T-cell (primary cell): ENCODE data around the gene PSMB11. TPM values are rescaled to one million over a fixed set of nuclear protein-coding genes. Genes with fewer than 3 reads are reported as not detected.

Source experiments
- ATAC-seq, 4 experiments: fragments of 200-7000 bp in 3 of 4; fragments of 150-1000 bp in 1 of 4; cut with Tn5 transposase; replicated peaks in 1 of 4; 1 replicate in 3 of 4; 2 replicates in 1 of 4; pipeline ENCODE4 v1.10.0; 2021; ENCODE audit warnings: moderate library complexity in 3 of 4, mild to moderate bottlenecking in 2 of 4, moderate number of reproducible peaks in 1 of 4
- CTCF ChIA-PET, 2 donors: fragments of 300-600 bp; sonication (Branson Sonifier 250); formaldehyde crosslinking; loops; one replicate each; lab custom pipeline; 2022; ENCODE audit warnings: antibody characterized with exemption in 2 of 2; lab: Charles Lee
- POLR2A ChIA-PET, 2 donors: fragments of 300-600 bp; sonication (Branson Sonifier 250); formaldehyde crosslinking; loops; one replicate each; lab custom pipeline; 2022; ENCODE audit warnings: antibody characterized with exemption in 2 of 2; lab: Charles Lee
- DNase-seq, 35 experiments: peaks; one replicate each; pipeline versions ENCODE4 v3.0.0 to v3.0.0-alpha.2; 2013 to 2023
- H3K27ac ChIP-seq: one replicate; pipeline ENCODE4 v1.5.1; 2013; ENCODE audit warnings: low read length
- H3K27me3 ChIP-seq, 2 experiments: replicated peaks in 1 of 2; 1 replicate in 1 of 2; 2 replicates in 1 of 2; pipeline versions ENCODE4 v1.6.1 to v1.7.0; 2013; ENCODE audit warnings: low read length in 1 of 2, mixed read lengths in 1 of 2; ENCODE audit not compliant: control insufficient read depth in 2 of 2, insufficient read depth in 2 of 2; ENCODE audit errors: extremely low read depth in 1 of 2
- H3K36me3 ChIP-seq, 2 donors: 1 replicate in 1 of 2; 2 replicates in 1 of 2; pipeline versions ENCODE4 v1.6.1 to v1.7.0; 2013; ENCODE audit warnings: low read length in 1 of 2; ENCODE audit not compliant: control insufficient read depth in 2 of 2, insufficient read depth in 1 of 2; ENCODE audit errors: extremely low read depth in 1 of 2
- H3K4me1 ChIP-seq, 2 experiments: 1 replicate in 1 of 2; 2 replicates in 1 of 2; pipeline versions ENCODE4 v1.6.1 to v1.7.0; 2013; ENCODE audit warnings: low read length in 2 of 2, mixed read lengths in 1 of 2; ENCODE audit not compliant: insufficient read depth in 2 of 2, control insufficient read depth in 1 of 2; ENCODE audit errors: extremely low read depth in 1 of 2
- H3K4me3 ChIP-seq, 2 donors: 1 replicate in 1 of 2; 2 replicates in 1 of 2; pipeline versions ENCODE4 v1.5.1 to v1.7.0; 2013; ENCODE audit warnings: mild to moderate bottlenecking in 2 of 2, low read length in 1 of 2, moderate library complexity in 1 of 2; ENCODE audit not compliant: control insufficient read depth in 1 of 2; ENCODE audit errors: extremely low read depth in 1 of 2
- H3K9me3 ChIP-seq: 2 replicates; pipeline ENCODE4 v1.7.0; 2013
- H3K27ac Mint-ChIP-seq, 2 donors: one replicate each; pipeline ENCODE4 v1.8.0; 2020 to 2021; ENCODE audit warnings: mild to moderate bottlenecking in 2 of 2, mixed read lengths in 2 of 2
- H3K27me3 Mint-ChIP-seq, 2 donors: one replicate each; pipeline ENCODE4 v1.8.0; 2021 to 2022; ENCODE audit warnings: mixed read lengths in 2 of 2
- H3K36me3 Mint-ChIP-seq: one replicate; pipeline ENCODE4 v1.8.0; 2021; ENCODE audit warnings: mixed read lengths
- H3K4me1 Mint-ChIP-seq, 3 donors: one replicate each; pipeline ENCODE4 v1.8.0; 2020 to 2022; ENCODE audit warnings: mixed read lengths in 3 of 3, mild to moderate bottlenecking in 1 of 3
- H3K4me3 Mint-ChIP-seq, 3 donors: one replicate each; pipeline ENCODE4 v1.8.0; 2020 to 2022; ENCODE audit warnings: mild to moderate bottlenecking in 3 of 3, mixed read lengths in 3 of 3, moderate library complexity in 3 of 3
- H3K9me3 Mint-ChIP-seq, 3 donors: one replicate each; pipeline ENCODE4 v1.8.0; 2020 to 2022; ENCODE audit warnings: mixed read lengths in 3 of 3
- WGBS: methylation state at CpG from one replicate; pipeline ENCODE4 v1.1.5; 2013; ENCODE audit warnings: missing lambda C conversion rate; ENCODE audit not compliant: insufficient coverage; 5-methylcytosine and 5-hydroxymethylcytosine counted together
- total RNA-seq, 35 experiments: library from RNA in 6 of 35; stranded (reverse) in 6 of 35; fragments of 120-200 nt in 1 of 35; gene quantifications; one replicate each; pipeline versions ENCODE4 v1.2.1 to v1.2.4 and lab custom pipeline; 2013 to 2026

The PSMB11 gene
- total RNA-seq (under 1 TPM in 4 of 5 donors, not detected in 1; 0.26 to 0.95 (median 0.54) TPM), total RNA-seq (lab: John Stamatoyannopoulos, UW) (0 to 0.71 (median 0.06) reads per million in 29 experiments)
- total RNA-seq (2013), result not detected

GRCh38 chr14:23042162-23042965, at the start of gene PSMB11:
TSS of gene PSMB11 (plus strand) at chr14:23042212. CDS start at chr14:23042226, 14 bp downstream.
- Histone ChIP-seq H3K27ac (no peak within 1 kb of the TSS), H3K4me1 (no peaks in the 10 kb centered on the region), H3K36me3 (no peaks in the 10 kb centered on the region), H3K9me3 (no peaks in the 10 kb centered on the region), H3K27me3 (peaks cover 0 to 10% of the 10 kb centered on the region in 2 experiments), H3K4me3 (no peak within 1 kb of the TSS)
- POLR2A ChIA-PET, result no interaction called here
- no peak within 1 kb of the TSS for H3K4me3 Mint-ChIP-seq
- WGBS, result 94% methylated on average over 33 of the region's 36 CpGs
- no peaks in the 10 kb centered on the region for H3K4me1 Mint-ChIP-seq
- ATAC-seq, result no peak
- H3K9me3 Mint-ChIP-seq, result no peaks in the 10 kb centered on the region
- DNase-seq, result no peak
- H3K27me3 Mint-ChIP-seq, result no peaks in the 10 kb centered on the region
- CTCF ChIA-PET, result no interaction called here
- H3K36me3 Mint-ChIP-seq, result no peaks in the 10 kb centered on the region
- H3K27ac Mint-ChIP-seq, result no peak within 1 kb of the TSS

DNA sequence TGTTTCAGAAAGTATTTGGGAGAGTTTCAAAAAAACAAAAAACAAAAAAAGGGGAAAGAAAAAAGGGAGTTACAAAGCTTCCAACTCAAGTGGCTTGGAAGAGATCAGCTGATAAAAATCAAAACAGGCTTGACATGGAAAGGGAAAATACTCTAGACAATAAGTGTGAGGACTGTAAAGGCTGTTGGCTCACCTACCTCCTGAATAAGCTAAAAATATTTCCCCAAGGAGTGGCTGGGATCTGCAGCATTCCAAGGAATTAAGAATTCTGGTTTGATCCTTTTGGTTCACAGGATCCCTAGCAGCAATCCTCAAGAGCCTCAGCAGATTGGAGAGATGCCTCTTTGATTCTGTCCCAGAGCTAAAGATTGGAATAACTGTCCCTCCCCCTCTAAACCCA, 48.5 kb upstream of the PSMB11 start:
- no peaks in the 10 kb centered on the region for H3K27me3 Mint-ChIP-seq
- H3K4me3 Mint-ChIP-seq, result no peak overlapping the region
- Histone ChIP-seq H3K27ac (no peak overlapping the region), H3K4me1 (peaks cover 0 to 4% of the 10 kb centered on the region in 2 experiments), H3K27me3 (no peaks in the 10 kb centered on the region), H3K36me3 (peaks cover 0 to 3% of the 10 kb centered on the region in 2 donors), H3K4me3 (no peak overlapping the region), H3K9me3 (no peaks in the 10 kb centered on the region)
- H3K9me3 Mint-ChIP-seq, result no peaks in the 10 kb centered on the region
- DNase-seq (no peak), ATAC-seq (no peak)
- no peaks in the 10 kb centered on the region for H3K4me1 Mint-ChIP-seq
- ChIA-PET CTCF (interaction anchor here (0.6 to 3.5 kb wide), 10 partner anchors 13 to 77 kb away, joined by 3 to 11 read pairs (median 4); partner anchors contain the start of gene CDH24 (in 1 of the 2)), POLR2A (interaction anchor here in 1 of 2 donors (1.1 kb wide), 1 partner anchor 14 kb away, joined by 4 read pairs; no protein-coding TSS in a partner anchor)
- H3K36me3 Mint-ChIP-seq, result peaks cover 19% of the 10 kb centered on the region
- H3K27ac Mint-ChIP-seq, result no peak overlapping the region

DNA sequence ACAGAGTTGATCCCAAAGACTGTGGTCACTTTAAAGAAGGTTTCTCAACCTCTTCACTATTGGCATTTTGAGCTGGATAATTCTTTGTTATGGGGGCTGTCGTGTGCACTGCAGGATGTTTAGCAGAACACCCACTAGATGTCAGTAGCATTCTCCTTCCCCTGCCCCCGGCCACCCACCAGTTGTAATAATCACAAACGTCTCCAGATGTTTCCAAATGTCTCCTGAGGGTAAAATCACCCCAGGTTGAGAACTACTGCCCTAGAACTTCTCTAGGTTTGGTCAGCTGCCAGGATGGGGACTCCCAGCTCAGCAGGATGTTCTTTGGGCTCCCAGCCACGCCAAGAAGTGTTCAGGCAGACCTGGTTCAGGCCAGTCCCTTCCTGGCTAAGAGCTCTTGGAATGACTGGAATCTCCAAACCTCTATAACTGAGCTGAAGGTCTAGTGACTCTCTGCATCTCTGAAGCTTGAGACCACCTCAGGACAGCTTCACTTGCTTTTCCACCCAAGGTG, 47.2 kb upstream of the PSMB11 start:
- Mint-ChIP-seq H3K4me1 (no peaks in the 10 kb centered on the region), H3K9me3 (no peaks in the 10 kb centered on the region), H3K36me3 (peaks cover 17% of the 10 kb centered on the region), H3K27ac (no peak overlapping the region), H3K4me3 (no peak overlapping the region), H3K27me3 (no peaks in the 10 kb centered on the region)
- peaks cover 0 to 4% of the 10 kb centered on the region in 2 experiments for H3K4me1 ChIP-seq
- peak; percentile 69 to 85 (median 75) for ATAC-seq
- WGBS, result 27% methylated on average over 3 of the region's 4 CpGs
- peaks cover 4% of the 10 kb centered on the region in 2 donors for H3K36me3 ChIP-seq
- ChIA-PET POLR2A (interaction anchor here (0.6 to 0.7 kb wide), 5 partner anchors 68 to 1193 kb away, joined by 5 to 8 read pairs (median 6); no protein-coding TSS in a partner anchor), CTCF (interaction anchor here (0.5 to 3.5 kb wide), 29 partner anchors 8 to 896 kb away, joined by 3 to 38 read pairs (median 6); partner anchors contain the start of genes ACIN1 (in 1 of the 2) and CDH24 (in 1 of the 2))
- no peak overlapping the region for H3K4me3 ChIP-seq
- H3K27me3 ChIP-seq, result no peaks in the 10 kb centered on the region
- H3K9me3 ChIP-seq, result no peaks in the 10 kb centered on the region
- no peak overlapping the region for H3K27ac ChIP-seq
- peak in 10 of 35 experiments; percentile 24 to 62 (median 32) for DNase-seq

- WGBS, result 91% methylated on average over 6 of the region's 9 CpGs
- ATAC-seq (no peak), DNase-seq (no peak)
- H3K27ac ChIP-seq, result no peak overlapping the region
- CTCF ChIA-PET, result interaction anchor here (0.6 to 3.5 kb wide), 17 partner anchors 10 to 1074 kb away, joined by 3 to 38 read pairs (median 5); partner anchors contain the start of gene CDH24 (in 1 of the 2)
- no peak overlapping the region for H3K4me3 ChIP-seq
- no peak overlapping the region for H3K27ac Mint-ChIP-seq
- no peaks in the 10 kb centered on the region for H3K27me3 Mint-ChIP-seq
- no peaks in the 10 kb centered on the region for H3K27me3 ChIP-seq
- POLR2A ChIA-PET, result interaction anchor here (0.6 kb wide), 2 partner anchors 9 to 13 kb away, joined by 4 to 5 read pairs; no protein-coding TSS in a partner anchor
- H3K36me3 Mint-ChIP-seq, result peaks cover 13% of the 10 kb centered on the region
- H3K4me1 ChIP-seq, result peaks cover 0 to 4% of the 10 kb centered on the region in 2 experiments
- H3K4me1 Mint-ChIP-seq, result no peaks in the 10 kb centered on the region
- H3K4me3 Mint-ChIP-seq, result no peak overlapping the region
- H3K9me3 ChIP-seq, result no peaks in the 10 kb centered on the region
- no peaks in the 10 kb centered on the region for H3K9me3 Mint-ChIP-seq
- H3K36me3 ChIP-seq, result peaks cover 4% of the 10 kb centered on the region in 2 donors
Observed at GRCh38 chr14:22995889-22996625, 46.0 kb upstream of the PSMB11 start.

- no peak for DNase-seq
- Mint-ChIP-seq H3K4me3 (no peak overlapping the region), H3K27me3 (no peaks in the 10 kb centered on the region), H3K36me3 (peaks cover 13% of the 10 kb centered on the region), H3K9me3 (no peaks in the 10 kb centered on the region), H3K27ac (no peak overlapping the region), H3K4me1 (no peaks in the 10 kb centered on the region)
- H3K36me3 ChIP-seq, result peaks cover 4% of the 10 kb centered on the region in 2 donors
- H3K9me3 ChIP-seq, result no peaks in the 10 kb centered on the region
- no peaks in the 10 kb centered on the region for H3K27me3 ChIP-seq
- peaks cover 0 to 4% of the 10 kb centered on the region in 2 experiments for H3K4me1 ChIP-seq
- H3K4me3 ChIP-seq, result no peak overlapping the region
- no peak overlapping the region for H3K27ac ChIP-seq
- ChIA-PET CTCF (interaction anchor here (0.5 to 3.0 kb wide), 7 partner anchors 10 to 64 kb away, joined by 3 to 38 read pairs (median 4); partner anchors contain the start of gene CDH24 (in 1 of the 2)), POLR2A (interaction anchor here (0.6 kb wide), 2 partner anchors 44 to 87 kb away, joined by 3 to 11 read pairs; no protein-coding TSS in a partner anchor)
- 52% methylated on average over 2 of the region's 11 CpGs for WGBS
- ATAC-seq, result no peak
Observed at GRCh38 chr14:22996768-22997654, 45.0 kb upstream of the PSMB11 start.
